ENCODE data around the gene SEMA3B. TPM values are rescaled to one million over a fixed set of nuclear protein-coding genes. Genes with fewer than 3 reads are reported as not detected.

Gene SEMA3B
- total and polyA plus RNA-seq, 9 of the 15 experiments (the other 6 are each of a cell fraction or from before 2014, with no cell fraction given), result 0.03 to 1.8 (median 0.55) TPM; not detected in 1

DNA sequence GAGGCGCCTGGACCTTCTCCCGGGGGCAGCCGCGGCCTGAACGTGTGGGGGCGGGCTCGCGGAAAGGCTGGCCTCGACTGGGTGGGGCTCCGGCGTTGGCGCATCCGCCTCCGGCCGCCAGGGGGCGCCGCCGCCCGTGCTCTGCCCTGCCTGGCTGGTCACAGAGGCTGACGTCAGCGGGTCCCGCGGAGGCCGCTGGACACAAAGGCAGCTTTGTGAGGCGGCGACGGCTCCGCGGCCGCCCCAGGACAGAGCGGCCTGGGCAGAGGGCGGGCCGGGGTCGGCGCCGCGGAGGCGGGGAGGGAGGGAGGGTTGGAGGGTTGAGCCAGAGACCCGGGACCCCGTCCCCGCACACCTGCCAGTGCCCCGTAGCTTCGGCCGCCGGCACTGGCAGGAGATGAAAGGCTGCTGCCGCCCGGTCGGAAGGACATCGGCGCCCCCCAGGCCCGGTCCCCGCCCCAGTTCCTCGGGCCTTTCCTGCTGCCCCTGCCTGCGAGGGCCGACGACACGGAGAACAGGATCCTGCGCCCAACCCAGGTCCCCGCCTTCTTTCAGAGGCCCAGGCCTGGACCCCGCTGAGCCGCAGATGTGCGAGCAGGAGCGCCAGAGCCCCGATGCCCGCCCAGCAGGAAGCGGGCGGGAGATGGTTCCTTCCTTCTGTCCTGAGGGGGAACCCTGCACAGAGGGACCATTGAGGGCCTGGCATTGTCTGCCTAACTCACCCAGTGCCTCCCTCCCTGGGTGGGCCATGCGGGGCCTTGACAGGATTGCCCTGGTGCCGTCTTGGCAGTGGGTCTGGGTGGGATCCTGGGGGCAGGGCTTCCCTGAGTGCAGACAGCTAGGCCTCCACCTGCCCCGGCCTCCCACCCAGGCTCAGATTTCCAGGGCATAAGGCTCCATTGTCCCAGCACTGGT, 8.7 kb upstream of the SEMA3B start (continued):
- TF ChIP-seq, protein P1, sequence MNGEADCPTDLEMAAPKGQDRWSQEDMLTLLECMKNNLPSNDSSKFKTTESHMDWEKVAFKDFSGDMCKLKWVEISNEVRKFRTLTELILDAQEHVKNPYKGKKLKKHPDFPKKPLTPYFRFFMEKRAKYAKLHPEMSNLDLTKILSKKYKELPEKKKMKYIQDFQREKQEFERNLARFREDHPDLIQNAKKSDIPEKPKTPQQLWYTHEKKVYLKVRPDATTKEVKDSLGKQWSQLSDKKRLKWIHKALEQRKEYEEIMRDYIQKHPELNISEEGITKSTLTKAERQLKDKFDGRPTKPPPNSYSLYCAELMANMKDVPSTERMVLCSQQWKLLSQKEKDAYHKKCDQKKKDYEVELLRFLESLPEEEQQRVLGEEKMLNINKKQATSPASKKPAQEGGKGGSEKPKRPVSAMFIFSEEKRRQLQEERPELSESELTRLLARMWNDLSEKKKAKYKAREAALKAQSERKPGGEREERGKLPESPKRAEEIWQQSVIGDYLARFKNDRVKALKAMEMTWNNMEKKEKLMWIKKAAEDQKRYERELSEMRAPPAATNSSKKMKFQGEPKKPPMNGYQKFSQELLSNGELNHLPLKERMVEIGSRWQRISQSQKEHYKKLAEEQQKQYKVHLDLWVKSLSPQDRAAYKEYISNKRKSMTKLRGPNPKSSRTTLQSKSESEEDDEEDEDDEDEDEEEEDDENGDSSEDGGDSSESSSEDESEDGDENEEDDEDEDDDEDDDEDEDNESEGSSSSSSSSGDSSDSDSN (IDR thresholded peaks at IDR 0.05; ENCODE audit: borderline replicate concordance in 1 of 2, low read depth in 2 of 2, low read length in 2 of 2), result no peak
- TF ChIP-seq CXXC5 (CRISPR knock-in tag; IDR thresholded peaks at IDR 0.05) (peak; percentile 61), ZNF212 (CRISPR knock-in tag; IDR thresholded peaks at IDR 0.05) (peak; percentile 51; the same call in 1 of the 2 replicates), JUND (IDR thresholded peaks at IDR 0.05; ENCODE audit: borderline replicate concordance, low read depth, low read length) (peak; percentile 95), JUND (tag; IDR thresholded peaks at IDR 0.05; ENCODE audit: borderline replicate concordance, low read depth, low read length) (peak; percentile 88; the same call in 1 of the 3 replicates), ZSCAN32 (CRISPR knock-in tag; IDR thresholded peaks at IDR 0.05) (no peak), GABPB1 (CRISPR knock-in tag; IDR thresholded peaks at IDR 0.05) (peak; percentile 46), ZNF41 (CRISPR knock-in tag; conservative IDR thresholded peaks at IDR 0.05) (no peak), CEBPB (tag; IDR thresholded peaks at IDR 0.05) (no peak), YY1 (IDR thresholded peaks at IDR 0.05; ENCODE audit: borderline replicate concordance in 1 of 3, control insufficient read depth in 1 of 3, extremely low read depth in 1 of 3, insufficient read depth in 3 of 3, insufficient read length in 1 of 3, insufficient replicate concordance in 2 of 3, low read depth in 1 of 3, low read length in 2 of 3) (peak in 2 of 3 experiments; percentile 32 to 72), HCFC1 (IDR thresholded peaks at IDR 0.05; ENCODE audit: low read depth, low read length) (peak; percentile 47), SMAD4 (CRISPR knock-in tag; conservative IDR thresholded peaks at IDR 0.05) (peak; percentile 50; the same call in 1 of the 2 replicates), MAZ (CRISPR knock-in tag; conservative IDR thresholded peaks at IDR 0.05 in 1 of 2, IDR thresholded peaks at IDR 0.05 in 1 of 2) (peak; percentile 71 to 81), CREM (IDR thresholded peaks at IDR 0.05; ENCODE audit: low read depth) (peak; percentile 93), BMI1 (IDR thresholded peaks at IDR 0.05; ENCODE audit: low read length) (no peak), SP1 (CRISPR knock-in tag; IDR thresholded peaks at IDR 0.05) (peak; percentile 80; the same call in 1 of the 2 replicates), PHF8 (IDR thresholded peaks at IDR 0.05; ENCODE audit: borderline replicate concordance, low read length) (peak; percentile 51; the same call in 1 of the 2 replicates), EZH2 (IDR thresholded peaks at IDR 0.05; ENCODE audit: borderline replicate concordance, low read depth, low read length) (no peak), ZKSCAN1 (IDR thresholded peaks at IDR 0.05; ENCODE audit: low read depth, low read length) (no peak), CEBPG (CRISPR knock-in tag; IDR thresholded peaks at IDR 0.05) (no peak), CEBPG (tag; conservative IDR thresholded peaks at IDR 0.05 in 1 of 2, IDR thresholded peaks at IDR 0.05 in 1 of 2) (no peak), ZBTB1 (CRISPR knock-in tag; IDR thresholded peaks at IDR 0.05; ENCODE audit: borderline replicate concordance, low read depth) (0 out of 2 replicates have a peak, but pooled peaks have one; percentile 22)
- TF ChIP-seq, protein P2, sequence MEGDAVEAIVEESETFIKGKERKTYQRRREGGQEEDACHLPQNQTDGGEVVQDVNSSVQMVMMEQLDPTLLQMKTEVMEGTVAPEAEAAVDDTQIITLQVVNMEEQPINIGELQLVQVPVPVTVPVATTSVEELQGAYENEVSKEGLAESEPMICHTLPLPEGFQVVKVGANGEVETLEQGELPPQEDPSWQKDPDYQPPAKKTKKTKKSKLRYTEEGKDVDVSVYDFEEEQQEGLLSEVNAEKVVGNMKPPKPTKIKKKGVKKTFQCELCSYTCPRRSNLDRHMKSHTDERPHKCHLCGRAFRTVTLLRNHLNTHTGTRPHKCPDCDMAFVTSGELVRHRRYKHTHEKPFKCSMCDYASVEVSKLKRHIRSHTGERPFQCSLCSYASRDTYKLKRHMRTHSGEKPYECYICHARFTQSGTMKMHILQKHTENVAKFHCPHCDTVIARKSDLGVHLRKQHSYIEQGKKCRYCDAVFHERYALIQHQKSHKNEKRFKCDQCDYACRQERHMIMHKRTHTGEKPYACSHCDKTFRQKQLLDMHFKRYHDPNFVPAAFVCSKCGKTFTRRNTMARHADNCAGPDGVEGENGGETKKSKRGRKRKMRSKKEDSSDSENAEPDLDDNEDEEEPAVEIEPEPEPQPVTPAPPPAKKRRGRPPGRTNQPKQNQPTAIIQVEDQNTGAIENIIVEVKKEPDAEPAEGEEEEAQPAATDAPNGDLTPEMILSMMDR (IDR thresholded peaks at IDR 0.05 in 2 of 3, conservative IDR thresholded peaks at IDR 0.05 in 1 of 3; ENCODE audit: insufficient read depth in 2 of 3, low read depth in 1 of 3, low read length in 3 of 3), result peak; percentile 77 to 93 (median 91)
